ENCODE data around the gene CXCR2. TPM values are rescaled to one million over a fixed set of nuclear protein-coding genes. Genes with fewer than 3 reads are reported as not detected.

The CXCR2 gene
- polyA plus RNA-seq, 4 donors = 0.04 to 0.45 (median 0.07) TPM; not detected in 1

- Histone ChIP-seq H3K9me3 (ENCODE audit: control insufficient read depth in 2 of 2, insufficient read depth in 1 of 2, low read depth in 1 of 2, low read length in 1 of 2) (no peaks in the 10 kb centered on the region), H3K27ac (ENCODE audit: low read depth in 1 of 3, low read length in 2 of 3) (peak overlapping the region in 1 of 3 donors; percentile 73), H3K27me3 (ENCODE audit: control insufficient read depth in 3 of 3, insufficient read depth in 3 of 3, low read length in 3 of 3) (no peaks in the 10 kb centered on the region), H3K36me3 (ENCODE audit: control insufficient read depth in 3 of 3, insufficient read depth in 2 of 3, low read depth in 1 of 3, low read length in 3 of 3) (no peaks in the 10 kb centered on the region), H3K4me3 (ENCODE audit: low read depth in 1 of 3, low read length in 3 of 3) (no peak overlapping the region), H3K4me1 (ENCODE audit: control insufficient read depth in 3 of 3, insufficient read depth in 2 of 3, low read depth in 1 of 3, low read length in 2 of 3) (peaks cover 0 to 19% (median 0%) of the 10 kb centered on the region in 3 donors)
- DNase-seq (peak; percentile 81 to 82), FAIRE-seq (no peak)
- 40 to 59% (median 48%) methylated on average over 9 of the region's 9 CpGs for WGBS, 3 donors
Observed at GRCh38 chr2:218180467-218181114, 54.8 kb downstream of the CXCR2 start.

GRCh38 chr2:218184331-218184730 lies 58.5 kb downstream of the CXCR2 start:
- WGBS, 3 donors = 86 to 100% (median 94%) methylated on average over 1 of the region's 1 CpG
- no peak overlapping the region for H3K27ac ChIP-seq (ENCODE audit: low read depth in 1 of 3, low read length in 2 of 3)
- H3K27me3 ChIP-seq (ENCODE audit: control insufficient read depth in 3 of 3, insufficient read depth in 3 of 3, low read length in 3 of 3) = no peaks in the 10 kb centered on the region
- H3K4me3 ChIP-seq (ENCODE audit: low read depth in 1 of 3, low read length in 3 of 3) = no peak overlapping the region
- DNase-seq (no peak), FAIRE-seq (no peak)
- H3K4me1 ChIP-seq (ENCODE audit: control insufficient read depth in 3 of 3, insufficient read depth in 2 of 3, low read depth in 1 of 3, low read length in 2 of 3) = peaks cover 0 to 32% (median 0%) of the 10 kb centered on the region in 3 donors
- no peaks in the 10 kb centered on the region for H3K36me3 ChIP-seq (ENCODE audit: control insufficient read depth in 3 of 3, insufficient read depth in 2 of 3, low read depth in 1 of 3, low read length in 3 of 3)
- no peaks in the 10 kb centered on the region for H3K9me3 ChIP-seq (ENCODE audit: control insufficient read depth in 2 of 2, insufficient read depth in 1 of 2, low read depth in 1 of 2, low read length in 1 of 2)

- peak overlapping the region in 1 of 3 donors; percentile 14 for H3K27ac ChIP-seq (ENCODE audit: low read depth in 1 of 3, low read length in 2 of 3)
- 26 to 34% (median 33%) methylated on average over 8 of the region's 8 CpGs for WGBS, 3 donors
- H3K36me3 ChIP-seq (ENCODE audit: control insufficient read depth in 3 of 3, insufficient read depth in 2 of 3, low read depth in 1 of 3, low read length in 3 of 3) = no peaks in the 10 kb centered on the region
- FAIRE-seq (no peak), DNase-seq (peak; percentile 87 to 89)
- H3K9me3 ChIP-seq (ENCODE audit: control insufficient read depth in 2 of 2, insufficient read depth in 1 of 2, low read depth in 1 of 2, low read length in 1 of 2) = no peaks in the 10 kb centered on the region
- H3K4me1 ChIP-seq (ENCODE audit: control insufficient read depth in 3 of 3, insufficient read depth in 2 of 3, low read depth in 1 of 3, low read length in 2 of 3) = peaks cover 0 to 17% (median 0%) of the 10 kb centered on the region in 3 donors
- H3K27me3 ChIP-seq (ENCODE audit: control insufficient read depth in 3 of 3, insufficient read depth in 3 of 3, low read length in 3 of 3) = no peaks in the 10 kb centered on the region
- no peak overlapping the region for H3K4me3 ChIP-seq (ENCODE audit: low read depth in 1 of 3, low read length in 3 of 3)
Observed at GRCh38 chr2:218186355-218186766, 60.5 kb downstream of the CXCR2 start.

Other genes starting within 250 kb of the CXCR2 start
- 10 to 100 TPM in 2 of 4 donors, 1 to 10 TPM in 2; 1.3 to 52.1 (median 9.8) TPM for gene TNS1, start 123.0 kb upstream of the CXCR2 start, polyA plus RNA-seq
- gene RUFY4, start 56.8 kb upstream of the CXCR2 start, polyA plus RNA-seq = under 1 TPM in 3 of 4 donors, not detected in 1; 0.22 to 0.25 (median 0.24) TPM
- under 1 TPM in 2 of 4 donors, not detected in 2; 0.03 to 0.22 TPM for gene CXCR1, start 40.9 kb downstream of the CXCR2 start, polyA plus RNA-seq
- 100 to 1,000 TPM; 242 to 300 (median 270) TPM for gene ARPC2, start 91.2 kb downstream of the CXCR2 start, polyA plus RNA-seq
- 1 to 10 TPM; 1.3 to 3.9 (median 1.6) TPM for gene GPBAR1, start 135.0 kb downstream of the CXCR2 start, polyA plus RNA-seq
- 100 to 1,000 TPM; 101 to 134 (median 118) TPM for gene AAMP, start 144.1 kb downstream of the CXCR2 start, polyA plus RNA-seq
- gene PNKD, start 144.5 kb downstream of the CXCR2 start, polyA plus RNA-seq = 100 to 1,000 TPM in 2 of 4 donors, 10 to 100 TPM in 2; 88.4 to 137 (median 104) TPM
- gene TMBIM1, start 166.5 kb downstream of the CXCR2 start, polyA plus RNA-seq = 100 to 1,000 TPM; 112 to 328 (median 155) TPM
- under 1 TPM in 2 of 4 donors, not detected in 2; 0.09 to 0.18 TPM for gene CATIP, start 230.8 kb downstream of the CXCR2 start, polyA plus RNA-seq

Measured in small intestine (tissue), 7 donors.